Spleen (tissue), 7 donors: ENCODE results near the gene UPK1B.

ENCODE experiments used
- POLR2A ChIP-seq, 3 donors: fragments of 450-650 bp; IDR thresholded peaks; one replicate each; pipeline ENCODE4 v1.5.1; 2017; ENCODE audit warnings: antibody characterized with exemption in 3 of 3, mild to moderate bottlenecking in 1 of 3
- TF ChIP-seq, protein P1 (sequence below), 11 experiments: fragments of 200-600 bp in 7 of 11; fragments of 450-650 bp in 4 of 11; sonication (generic) in 4 of 11; IDR thresholded peaks in 8 of 11; conservative IDR thresholded peaks in 3 of 11; 1 replicate in 7 of 11; 2 replicates in 4 of 11; pipeline versions ENCODE4 v1.4.0 to v1.8.0; 2016 to 2021; ENCODE audit warnings: antibody characterized with exemption in 11 of 11, inconsistent platforms in 4 of 11, mild to moderate bottlenecking in 1 of 11
- donor health status: DM: no; HTN: no; CAD: no; lungs with moderate emphysema.
- donor health status: DM: no; HTN: no; CAD: no.
- donor health status: DM: no; HTN: no; CAD: no.

DNA sequence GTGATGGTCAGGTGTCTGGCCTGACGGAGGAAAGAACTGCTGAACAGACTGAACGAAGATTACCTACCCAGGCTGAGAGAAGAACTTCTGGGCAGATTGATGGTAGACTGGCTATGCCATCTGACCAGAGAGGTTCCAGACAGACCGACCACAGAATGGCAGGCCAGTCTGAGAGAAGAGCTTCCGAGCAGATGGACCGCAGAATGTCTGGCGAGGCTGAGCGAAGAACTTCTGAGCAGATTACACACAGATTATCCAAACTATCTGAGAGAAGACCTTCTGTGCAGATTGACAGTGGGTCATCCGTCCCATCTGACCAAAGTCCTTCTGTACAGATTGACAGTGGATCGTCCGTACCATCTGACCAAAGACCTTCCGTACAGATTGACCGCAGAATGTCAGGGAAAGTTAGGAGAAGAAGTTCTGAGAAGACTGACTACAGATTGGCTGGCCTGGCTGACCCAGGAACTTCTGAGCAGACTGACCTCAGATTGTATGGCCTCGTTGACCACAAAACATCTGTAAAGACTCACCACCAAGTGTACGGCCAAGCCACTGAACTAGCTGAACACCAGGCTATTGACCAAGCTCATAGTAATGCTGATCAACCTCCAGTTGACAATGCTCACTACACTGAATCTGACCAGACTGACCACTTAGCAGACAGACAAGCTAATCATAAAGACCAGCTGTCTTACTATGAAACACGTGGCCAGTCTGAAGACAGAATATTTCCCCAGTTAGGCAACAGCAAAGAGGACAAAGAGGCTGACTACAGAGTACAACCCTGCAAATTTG lies 26.6 kb upstream of the UPK1B start:
- TF ChIP-seq, protein P1, sequence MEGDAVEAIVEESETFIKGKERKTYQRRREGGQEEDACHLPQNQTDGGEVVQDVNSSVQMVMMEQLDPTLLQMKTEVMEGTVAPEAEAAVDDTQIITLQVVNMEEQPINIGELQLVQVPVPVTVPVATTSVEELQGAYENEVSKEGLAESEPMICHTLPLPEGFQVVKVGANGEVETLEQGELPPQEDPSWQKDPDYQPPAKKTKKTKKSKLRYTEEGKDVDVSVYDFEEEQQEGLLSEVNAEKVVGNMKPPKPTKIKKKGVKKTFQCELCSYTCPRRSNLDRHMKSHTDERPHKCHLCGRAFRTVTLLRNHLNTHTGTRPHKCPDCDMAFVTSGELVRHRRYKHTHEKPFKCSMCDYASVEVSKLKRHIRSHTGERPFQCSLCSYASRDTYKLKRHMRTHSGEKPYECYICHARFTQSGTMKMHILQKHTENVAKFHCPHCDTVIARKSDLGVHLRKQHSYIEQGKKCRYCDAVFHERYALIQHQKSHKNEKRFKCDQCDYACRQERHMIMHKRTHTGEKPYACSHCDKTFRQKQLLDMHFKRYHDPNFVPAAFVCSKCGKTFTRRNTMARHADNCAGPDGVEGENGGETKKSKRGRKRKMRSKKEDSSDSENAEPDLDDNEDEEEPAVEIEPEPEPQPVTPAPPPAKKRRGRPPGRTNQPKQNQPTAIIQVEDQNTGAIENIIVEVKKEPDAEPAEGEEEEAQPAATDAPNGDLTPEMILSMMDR (IDR thresholded peaks at IDR 0.05 in 8 of 11, conservative IDR thresholded peaks at IDR 0.05 in 3 of 11): no peak
- TF ChIP-seq POLR2A (IDR thresholded peaks at IDR 0.05): no peak
